Gastroesophageal sphincter (tissue), 3 donors: ENCODE measurements around the gene CFAP57.

ENCODE experiments used
- EP300 ChIP-seq: sonication (generic); formaldehyde crosslinking; IDR thresholded peaks from one replicate; pipeline ENCODE4 v1.6.1; 2017; ENCODE audit warnings: antibody characterized with exemption, mild to moderate bottlenecking
- POLR2A ChIP-seq, 2 donors: fragments of 450-650 bp; IDR thresholded peaks; one replicate each; pipeline ENCODE4 v1.6.1; 2017; ENCODE audit warnings: antibody characterized with exemption in 2 of 2, mild to moderate bottlenecking in 2 of 2, moderate library complexity in 1 of 2
- POLR2AphosphoS5 ChIP-seq: sonication (generic); formaldehyde crosslinking; IDR thresholded peaks from one replicate; pipeline ENCODE4 v1.6.1; 2017; ENCODE audit warnings: antibody characterized with exemption
- TF ChIP-seq, protein P1 (sequence below), 4 experiments: fragments of 200-600 bp in 2 of 4; fragments of 450-650 bp in 2 of 4; sonication (generic) in 1 of 4; IDR thresholded peaks; one replicate each; pipeline ENCODE4 v1.5.1; 2017 to 2019; ENCODE audit warnings: antibody characterized with exemption in 4 of 4, mild to moderate bottlenecking in 2 of 4, moderate library complexity in 2 of 4

DNA sequence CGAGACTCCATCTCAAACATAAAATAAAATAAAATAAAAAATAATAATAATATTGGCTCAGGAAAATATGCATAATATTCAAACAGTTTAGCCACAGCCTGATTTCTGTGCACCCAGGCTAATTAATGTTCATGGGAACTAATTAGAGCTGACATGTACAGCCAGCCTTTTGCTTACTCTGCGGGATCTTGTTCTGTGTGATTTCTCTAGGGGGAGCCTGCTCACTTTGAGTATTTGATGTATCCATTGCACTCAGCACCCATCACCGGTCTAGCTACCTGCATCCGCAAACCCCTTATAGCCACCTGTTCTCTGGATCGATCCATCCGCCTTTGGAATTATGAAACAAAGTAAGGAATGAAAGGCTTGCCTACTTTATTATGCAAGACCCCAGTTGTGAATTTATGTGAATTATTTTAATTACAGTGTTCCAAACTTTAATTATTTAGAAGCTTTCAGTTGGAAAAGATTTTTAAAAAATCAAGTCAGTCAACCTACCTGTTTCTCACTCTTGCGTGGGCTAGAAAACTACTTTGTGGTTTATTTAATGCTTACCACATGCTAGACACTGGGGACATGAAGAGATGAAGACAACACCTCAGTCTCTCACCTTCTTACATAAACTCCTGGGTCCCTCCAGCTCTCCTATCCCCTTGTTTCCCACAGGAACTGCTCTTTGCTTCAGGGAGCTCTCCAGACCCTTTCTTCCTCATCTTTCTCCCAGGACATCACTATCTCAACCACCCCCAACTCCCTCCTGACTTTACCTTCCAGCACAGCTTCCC lies 25.4 kb downstream of the CFAP57 start:
- TF ChIP-seq, protein P1, sequence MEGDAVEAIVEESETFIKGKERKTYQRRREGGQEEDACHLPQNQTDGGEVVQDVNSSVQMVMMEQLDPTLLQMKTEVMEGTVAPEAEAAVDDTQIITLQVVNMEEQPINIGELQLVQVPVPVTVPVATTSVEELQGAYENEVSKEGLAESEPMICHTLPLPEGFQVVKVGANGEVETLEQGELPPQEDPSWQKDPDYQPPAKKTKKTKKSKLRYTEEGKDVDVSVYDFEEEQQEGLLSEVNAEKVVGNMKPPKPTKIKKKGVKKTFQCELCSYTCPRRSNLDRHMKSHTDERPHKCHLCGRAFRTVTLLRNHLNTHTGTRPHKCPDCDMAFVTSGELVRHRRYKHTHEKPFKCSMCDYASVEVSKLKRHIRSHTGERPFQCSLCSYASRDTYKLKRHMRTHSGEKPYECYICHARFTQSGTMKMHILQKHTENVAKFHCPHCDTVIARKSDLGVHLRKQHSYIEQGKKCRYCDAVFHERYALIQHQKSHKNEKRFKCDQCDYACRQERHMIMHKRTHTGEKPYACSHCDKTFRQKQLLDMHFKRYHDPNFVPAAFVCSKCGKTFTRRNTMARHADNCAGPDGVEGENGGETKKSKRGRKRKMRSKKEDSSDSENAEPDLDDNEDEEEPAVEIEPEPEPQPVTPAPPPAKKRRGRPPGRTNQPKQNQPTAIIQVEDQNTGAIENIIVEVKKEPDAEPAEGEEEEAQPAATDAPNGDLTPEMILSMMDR (IDR thresholded peaks at IDR 0.05): no peak
- TF ChIP-seq EP300 (no peak), POLR2AphosphoS5 (no peak), POLR2A (IDR thresholded peaks at IDR 0.05) (no peak)
